Stimulated activated CD8-positive, alpha-beta memory T cell treated with anti-CD3 and anti-CD28 coated beads, Interleukin-12 subunit alpha, Interleukin-12 subunit beta, amount 100 ng/mL, for 24 hours (primary cell): ENCODE results near the gene THADA.
"Not testable (repeated sequence)": the region's sequence is repeated elsewhere in the genome, so short reads cannot be mapped to it uniquely, and the experiment has no call there.

Experiments used
- DNase-seq: peaks from one replicate; pipeline ENCODE4 v3.0.0-alpha.2; 2020; ENCODE audit errors: extremely low read depth

Gene THADA

DNA sequence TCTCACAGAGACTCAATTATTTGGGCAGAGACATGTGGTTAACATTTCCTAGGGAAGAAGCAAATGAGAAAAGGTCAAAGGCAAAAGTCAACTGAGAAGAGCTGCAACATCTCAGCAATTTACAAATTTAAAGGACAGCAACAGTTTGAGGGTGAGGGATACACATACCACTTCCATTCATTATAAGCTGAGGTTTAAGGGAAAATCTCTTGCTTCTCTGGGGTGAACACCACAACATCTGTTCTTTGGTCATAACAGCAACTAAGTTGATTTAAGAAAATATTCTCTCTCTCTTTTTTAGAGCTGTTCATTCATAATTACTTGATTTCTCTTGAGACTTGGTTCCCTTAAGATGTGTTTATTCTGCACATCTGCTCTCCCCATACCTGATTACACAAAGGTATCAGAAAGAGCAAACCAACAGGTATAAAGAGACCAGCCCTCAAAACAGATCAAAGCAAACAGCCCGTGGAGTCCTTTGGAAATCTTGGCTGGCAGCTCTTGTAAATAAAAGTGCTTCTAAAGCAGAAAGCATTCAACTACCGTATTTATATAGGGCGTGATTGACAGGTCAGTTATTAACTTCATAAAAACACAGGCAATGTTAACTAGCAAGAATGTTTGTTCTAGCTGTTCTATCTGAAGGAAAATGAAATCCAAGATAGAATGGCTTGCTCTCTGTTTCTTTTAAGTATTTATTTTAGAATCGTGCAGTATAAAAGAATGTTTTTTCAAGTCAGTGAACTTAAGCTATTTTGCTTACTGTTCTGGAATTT, 132.8 kb downstream of the THADA start:
- DNase-seq: no peak

DNA sequence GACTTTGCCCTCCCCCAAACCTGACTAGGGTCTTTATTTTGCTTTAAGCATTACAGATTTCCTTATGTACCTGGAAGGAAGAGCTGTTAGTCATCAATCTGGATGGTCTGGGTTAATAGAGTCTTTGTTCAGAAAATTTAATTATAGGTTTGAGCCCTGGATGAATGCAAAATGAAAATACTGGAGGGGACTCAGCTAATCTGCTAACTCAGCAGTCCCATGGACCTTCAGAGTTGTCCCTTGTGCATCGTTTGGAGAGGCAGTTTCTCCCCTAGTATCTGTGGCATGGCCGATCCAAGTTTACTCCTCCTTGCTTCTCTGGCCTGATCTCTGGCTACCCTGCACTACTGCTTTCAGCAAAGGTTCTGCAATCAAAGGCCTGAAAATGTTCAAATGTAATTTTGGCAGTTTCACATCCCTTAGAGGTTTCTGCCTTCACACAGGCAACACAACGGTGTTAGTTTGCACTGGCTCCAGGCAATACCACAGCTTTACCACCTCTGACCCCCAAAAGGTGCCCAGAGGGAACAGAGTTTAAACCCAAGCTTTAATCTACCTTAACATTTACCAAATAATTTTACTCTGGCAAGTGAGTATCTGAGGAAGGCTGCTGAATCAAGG, 134.3 kb downstream of the THADA start:
- DNase-seq: no peak

DNA sequence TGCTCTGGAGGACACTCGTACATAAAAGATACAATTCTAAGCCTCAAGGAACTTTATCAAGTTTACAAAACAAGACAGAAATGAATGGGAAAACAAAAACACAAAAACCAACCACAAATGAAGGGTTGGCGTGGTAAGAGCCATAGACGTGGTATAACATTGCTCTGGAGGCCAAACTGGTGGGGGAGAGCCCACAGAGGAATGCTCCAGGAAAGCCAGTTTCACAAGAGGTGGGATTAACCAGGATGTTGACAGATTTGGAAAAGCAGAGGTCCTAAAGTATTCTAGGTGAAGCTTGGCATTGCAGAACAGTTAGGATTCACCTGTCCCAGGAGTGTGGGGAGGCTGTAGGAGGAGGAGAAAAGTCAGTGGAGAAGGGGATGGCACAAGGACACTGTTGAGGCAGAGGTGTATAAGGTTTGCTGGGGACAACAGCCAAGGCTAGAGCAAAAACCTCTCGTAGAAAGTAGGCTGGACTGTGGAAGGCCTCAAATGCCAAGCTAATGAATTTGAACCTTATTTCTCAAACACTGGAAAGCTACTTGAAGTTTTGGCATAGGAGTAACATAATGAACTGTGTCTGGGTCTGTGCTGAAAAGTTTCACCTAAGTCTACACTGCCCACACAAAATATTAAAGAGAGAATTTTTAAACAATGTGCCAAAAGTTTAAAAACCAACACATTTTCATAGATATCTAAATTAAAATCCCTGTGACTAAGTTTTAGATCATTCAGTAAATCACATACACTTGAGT, 135.1 kb downstream of the THADA start:
- no peak for DNase-seq

- DNase-seq: no peak
These were observed 135.7 kb downstream of the THADA start for GRCh38 chr2:43460174-43460546.

DNA sequence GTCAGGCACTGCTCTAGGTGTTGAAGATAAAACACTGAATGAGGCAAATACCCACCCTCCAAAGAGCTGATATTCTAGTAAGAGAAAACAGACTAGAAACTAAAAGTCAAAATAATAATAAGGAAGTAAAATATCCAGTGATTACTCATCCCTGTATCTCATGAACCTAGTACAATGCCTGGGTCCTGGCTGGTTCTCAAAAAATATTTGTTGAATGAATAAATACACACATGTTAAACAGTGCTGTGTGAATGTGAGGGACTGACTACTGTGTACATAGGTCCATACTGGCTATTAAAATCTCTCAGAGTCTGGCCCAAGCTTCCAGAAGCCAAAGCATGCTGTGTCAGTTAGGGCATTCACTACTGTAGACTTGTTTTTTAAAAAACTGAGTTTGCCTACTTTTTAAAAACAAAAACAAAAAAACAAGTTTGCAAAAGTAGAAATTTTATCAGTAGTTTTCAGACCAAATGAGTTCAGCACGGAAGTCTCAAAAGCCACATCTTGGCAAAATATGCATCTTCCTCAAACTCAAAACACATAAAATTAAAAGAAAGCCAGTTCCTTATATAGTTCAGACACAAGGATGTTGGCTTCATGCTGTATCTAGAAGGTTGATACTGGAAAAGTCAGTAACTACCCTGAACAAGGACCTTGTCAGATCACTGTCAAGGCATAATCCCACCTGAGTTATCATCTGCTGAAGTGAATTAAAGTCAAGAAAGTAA, 136.2 kb downstream of the THADA start:
- no peak for DNase-seq

DNA sequence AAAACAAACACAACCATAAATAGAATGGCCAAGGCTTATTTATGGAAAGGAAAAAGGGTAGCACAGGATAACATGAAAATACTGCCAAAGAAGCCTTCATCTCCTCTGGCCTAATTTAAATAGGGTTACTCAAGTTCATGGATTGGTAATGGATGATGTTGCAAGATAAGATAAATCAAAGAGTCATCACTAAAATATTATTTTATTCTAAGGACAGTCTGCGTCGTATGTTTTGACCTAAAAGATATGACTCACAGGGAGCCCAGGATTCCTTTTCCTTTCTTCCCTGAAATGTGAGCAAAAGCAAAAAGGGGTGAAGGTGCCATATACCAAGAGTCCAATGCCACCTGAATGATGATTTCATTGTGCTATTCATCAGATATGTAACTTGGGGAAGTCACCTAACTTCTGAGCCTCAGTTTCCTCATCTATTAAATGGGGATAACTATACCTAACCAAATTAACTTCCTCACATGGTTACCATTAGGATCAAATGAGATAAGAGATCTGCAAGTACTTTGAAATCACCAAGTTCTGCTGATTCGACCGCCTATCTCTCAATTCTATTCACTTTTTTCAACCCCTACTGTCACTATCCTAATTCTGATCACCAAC, 137.7 kb downstream of the THADA start:
- DNase-seq: no peak

DNA sequence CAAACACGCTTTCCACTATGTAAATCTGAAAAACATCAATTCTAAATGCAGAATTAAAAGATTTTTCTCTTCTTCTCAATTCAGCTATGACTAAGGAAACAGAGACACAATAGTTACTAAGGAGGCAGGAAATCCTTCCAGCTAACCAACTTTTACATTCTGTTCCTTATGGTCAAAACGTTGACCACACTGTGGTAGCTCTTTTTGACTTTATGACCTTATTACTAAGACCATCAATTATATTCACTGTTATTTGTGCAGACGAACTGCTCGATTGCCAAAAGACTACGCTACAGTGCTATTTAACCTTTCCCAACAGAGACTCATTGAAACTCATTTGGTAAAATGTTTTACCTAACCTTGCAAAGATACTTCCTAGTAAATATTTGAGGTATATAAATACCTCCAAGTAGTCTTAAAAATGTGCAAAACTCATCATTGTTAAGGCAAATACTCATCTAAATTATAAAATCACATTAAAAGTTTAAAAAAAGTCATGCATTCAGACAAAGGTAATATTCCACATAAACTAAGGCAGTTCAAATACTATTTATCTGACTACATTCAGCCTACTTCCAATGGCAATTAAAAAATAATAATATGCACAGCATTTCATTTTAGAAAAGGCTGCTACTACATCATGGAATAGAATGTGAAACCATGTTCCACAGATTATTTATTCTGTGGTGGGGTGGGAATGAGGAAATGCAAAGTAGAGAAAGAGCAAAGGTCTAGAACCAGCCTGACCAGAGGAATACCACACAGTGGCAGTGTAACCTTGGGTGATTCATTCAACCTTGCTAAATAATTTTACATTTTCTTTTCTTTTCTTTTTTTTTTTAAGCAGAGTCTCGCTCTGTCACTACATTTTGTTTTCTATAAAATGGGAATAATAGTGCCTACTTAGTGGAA, 139.9 kb downstream of the THADA start:
- DNase-seq: no peak

GRCh38 chr2:43455296-43455695, 140.5 kb downstream of the THADA start:
- DNase-seq: no peak

DNA sequence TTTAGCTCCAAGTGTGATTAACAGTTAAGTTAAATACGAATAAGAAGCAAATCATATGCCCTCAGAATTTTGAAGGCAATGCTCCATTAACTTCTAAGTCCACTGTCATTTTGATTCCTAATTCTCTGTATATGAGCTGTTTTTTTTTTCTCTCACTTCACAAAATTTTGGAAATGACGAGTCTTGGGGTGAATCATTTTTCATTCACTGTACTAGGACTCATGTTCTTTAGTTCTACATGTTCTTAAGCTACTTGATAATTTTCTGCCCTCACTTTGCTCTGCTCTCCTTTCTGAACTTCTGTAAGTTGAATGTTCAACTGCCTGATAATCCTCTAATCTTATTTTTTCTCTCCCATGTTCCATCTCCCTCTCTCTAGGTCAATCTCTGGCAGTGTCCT, 141.0 kb downstream of the THADA start:
- DNase-seq: no peak

DNA sequence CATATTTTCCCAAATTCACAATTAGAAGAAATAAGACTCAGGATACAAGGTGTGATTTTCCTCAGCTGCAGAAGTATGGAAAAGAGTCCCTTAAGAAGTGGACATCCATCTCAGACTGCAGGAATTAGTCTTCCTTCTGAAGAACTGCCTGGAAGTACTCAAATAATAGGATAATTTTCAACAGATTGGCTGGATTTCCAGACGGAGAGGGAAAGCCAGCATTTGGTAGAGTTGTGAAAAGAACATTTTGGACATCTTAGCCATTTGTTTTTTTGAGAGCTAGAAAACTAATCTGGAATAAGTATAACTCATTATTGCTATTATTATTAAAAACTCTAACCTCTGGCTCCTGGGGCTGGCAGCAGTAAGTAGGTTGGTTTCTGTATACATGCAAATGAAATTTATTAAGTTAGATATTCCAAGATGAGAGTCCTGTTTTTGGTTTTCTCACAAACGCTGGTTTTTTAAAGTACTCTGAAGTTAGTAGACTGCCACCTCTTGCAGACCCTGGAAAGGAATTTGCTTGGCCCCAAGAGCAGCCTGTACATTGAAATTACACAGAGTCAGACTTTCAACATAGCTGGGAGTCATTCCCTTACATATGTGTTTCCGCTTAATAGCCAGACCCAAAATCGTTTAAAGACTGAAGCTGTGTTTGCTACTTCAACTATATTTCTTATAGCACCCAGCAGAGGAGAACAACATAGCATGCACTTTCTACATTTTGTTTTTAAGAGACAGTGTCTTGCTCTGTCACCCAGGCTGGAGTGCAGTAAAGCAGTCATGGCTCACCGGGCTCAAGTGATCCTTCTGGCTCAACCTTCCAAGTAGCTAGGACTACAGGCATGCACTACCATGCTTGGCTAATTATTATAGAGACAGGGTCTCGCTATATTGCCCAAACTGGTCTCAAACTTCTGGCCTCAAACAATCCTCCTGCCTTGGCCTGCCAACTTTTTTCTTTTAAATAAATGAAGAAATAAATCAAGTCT, 142.4 kb downstream of the THADA start:
- no peak for DNase-seq

DNA sequence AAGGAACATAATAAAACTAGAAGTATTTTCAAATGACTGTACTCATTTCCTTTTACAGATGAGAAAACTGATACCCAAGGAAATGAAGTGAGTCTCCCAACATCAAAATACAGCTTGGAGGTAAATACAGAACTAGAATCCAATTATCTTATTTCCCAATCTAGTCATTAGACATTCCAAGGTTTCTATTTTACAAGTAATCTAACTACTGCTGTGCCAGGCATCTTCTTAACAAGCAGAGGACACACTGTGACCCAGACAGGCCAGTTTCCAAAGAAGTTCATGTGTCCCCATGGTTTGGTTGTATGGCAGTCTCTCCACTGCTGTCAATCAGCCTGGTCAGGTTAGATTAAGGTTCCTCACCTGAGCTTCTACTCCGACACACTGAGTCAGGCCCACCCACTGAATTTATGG, 143.5 kb downstream of the THADA start:
- DNase-seq: no peak

DNA sequence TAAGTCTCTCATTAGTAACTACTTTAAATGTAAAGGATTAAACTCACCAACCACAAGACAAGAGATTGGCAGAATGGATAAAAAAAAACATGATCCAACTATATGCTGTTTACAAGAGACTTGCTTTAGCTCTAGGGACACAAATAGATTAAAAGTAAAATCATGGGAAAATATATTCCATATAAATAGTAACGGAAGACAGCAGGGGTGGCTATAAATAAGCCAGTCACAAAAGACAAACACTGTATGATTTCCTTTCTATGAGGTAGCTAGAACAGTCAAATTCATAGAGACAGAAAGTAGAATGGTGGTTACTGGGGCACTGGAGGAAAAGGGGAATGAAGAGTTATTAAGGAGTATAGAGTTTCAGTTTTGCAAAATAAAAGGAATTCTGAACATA, 145.2 kb downstream of the THADA start:
- DNase-seq: no peak

GRCh38 chr2:43448822-43449110, 147.1 kb downstream of the THADA start:
- DNase-seq: no peak

- DNase-seq: no peak
These were observed 147.6 kb downstream of the THADA start for GRCh38 chr2:43448011-43448821.

DNA sequence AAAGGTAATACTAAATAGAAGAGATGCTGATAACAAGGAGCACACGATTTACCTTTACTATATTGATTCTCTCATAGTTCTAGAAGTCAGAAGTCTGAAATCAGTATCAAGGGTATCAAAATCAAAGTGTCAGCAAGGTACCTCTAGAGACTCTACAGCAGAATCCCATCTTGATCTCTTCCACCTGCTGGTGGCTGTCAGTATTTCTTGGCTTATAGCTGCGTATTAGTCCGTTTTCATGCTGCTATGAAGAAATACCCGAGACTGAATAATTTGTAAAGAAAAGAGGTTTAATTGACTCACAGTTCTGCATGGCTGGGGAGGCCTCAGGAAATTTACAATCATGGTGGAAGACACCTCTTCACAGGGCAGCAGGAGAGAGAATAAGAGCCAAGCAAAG, 149.1 kb downstream of the THADA start:
- not testable (repeated sequence) for DNase-seq

- DNase-seq: no peak
These were observed 150.1 kb downstream of the THADA start for GRCh38 chr2:43445781-43446180.

DNA sequence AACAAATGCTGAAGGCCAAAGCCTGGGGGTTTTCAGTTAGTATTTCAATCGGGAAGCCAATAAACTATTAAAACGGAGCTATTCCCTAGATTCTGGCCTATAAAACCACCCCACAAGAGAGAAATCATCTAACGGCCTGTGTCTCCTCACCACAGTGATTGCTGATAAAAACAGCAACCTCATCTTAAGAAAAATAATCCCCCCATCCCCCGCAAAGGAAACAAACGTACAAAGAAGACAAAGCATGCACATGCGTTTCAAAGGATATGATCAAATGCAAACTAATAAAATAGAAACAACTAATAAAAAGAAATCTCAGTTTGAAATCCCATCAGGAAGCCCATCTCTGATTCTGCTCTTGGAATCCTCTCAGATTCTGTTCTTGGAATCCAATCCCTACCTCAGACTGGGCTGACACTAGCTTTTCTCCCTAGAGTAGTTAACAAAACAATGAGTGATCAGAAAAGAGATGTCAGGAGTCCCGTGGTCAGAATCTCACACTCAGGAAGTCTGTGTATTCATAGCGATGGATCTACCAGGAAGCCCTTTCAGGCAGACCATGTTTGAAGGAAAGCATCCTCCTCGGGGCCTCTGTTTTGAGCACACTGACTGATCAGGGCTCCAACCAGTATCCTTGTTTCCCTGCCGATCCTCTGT, 150.7 kb downstream of the THADA start:
- DNase-seq: no peak

GRCh38 chr2:43443282-43443681, 152.6 kb downstream of the THADA start:
- no peak for DNase-seq
